MM.1S (cell line): ENCODE measurements around the gene SPINK8.
"Not testable (repeated sequence)": the region's sequence is repeated elsewhere in the genome, so short reads cannot be mapped to it uniquely, and the experiment has no call there.

Experiments
- DNase-seq: peaks from one replicate; pipeline ENCODE4 v3.0.0-alpha.2; 2015
- H2AFZ ChIP-seq: fragments of 300-600 bp; sonication (generic); 2 replicates; pipeline ENCODE4 v1.6.0; 2016; ENCODE audit warnings: antibody characterized with exemption, low read length
- H3F3A ChIP-seq: fragments of 300-600 bp; sonication (generic); 2 replicates; pipeline ENCODE4 v1.6.1; 2016; ENCODE audit warnings: mild to moderate bottlenecking, antibody characterized with exemption, low read length, moderate library complexity, mixed read lengths; ENCODE audit not compliant: insufficient read depth
- H3K27ac ChIP-seq: fragments of 300-600 bp; sonication (generic); 2 replicates; pipeline ENCODE4 v1.5.1; 2016; ENCODE audit warnings: mild to moderate bottlenecking, low read length
- H3K27me3 ChIP-seq: fragments of 300-600 bp; sonication (generic); replicated peaks from 2 replicates; pipeline ENCODE4 v1.6.0; 2016; ENCODE audit warnings: low read length; ENCODE audit not compliant: insufficient read depth
- H3K36me3 ChIP-seq: fragments of 300-600 bp; sonication (generic); replicated peaks from 2 replicates; pipeline ENCODE4 v1.6.1; 2016; ENCODE audit warnings: mild to moderate bottlenecking, low read length, mixed read lengths; ENCODE audit not compliant: insufficient read depth
- H3K4me1 ChIP-seq: fragments of 300-600 bp; sonication (generic); 2 replicates; pipeline ENCODE4 v1.6.1; 2016; ENCODE audit warnings: low read length, mixed read lengths
- H3K4me2 ChIP-seq: fragments of 300-600 bp; sonication (generic); 2 replicates; pipeline ENCODE4 v1.6.0; 2016; ENCODE audit warnings: low read depth, low read length
- H3K4me3 ChIP-seq: fragments of 300-600 bp; sonication (generic); 2 replicates; pipeline ENCODE4 v1.5.1; 2016; ENCODE audit warnings: low read length, mixed read lengths
- H3K79me2 ChIP-seq: fragments of 300-600 bp; sonication (generic); 2 replicates; pipeline ENCODE4 v1.6.1; 2016; ENCODE audit warnings: mixed run types, low read length, mixed read lengths
- H3K9ac ChIP-seq: fragments of 300-600 bp; sonication (generic); 2 replicates; pipeline ENCODE4 v1.6.1; 2016; ENCODE audit warnings: low read length, mixed read lengths
- H3K9me2 ChIP-seq: fragments of 300-600 bp; sonication (generic); replicated peaks from 2 replicates; pipeline ENCODE4 v1.6.1; 2016; ENCODE audit warnings: mild to moderate bottlenecking, low read length, mixed read lengths; ENCODE audit not compliant: insufficient read depth
- H3K9me3 ChIP-seq: fragments of 300-600 bp; sonication (generic); replicated peaks from 2 replicates; pipeline ENCODE4 v1.6.1; 2016; ENCODE audit warnings: mild to moderate bottlenecking, low read length, mixed read lengths; ENCODE audit not compliant: insufficient read depth
- H4K20me1 ChIP-seq: fragments of 300-600 bp; sonication (generic); 2 replicates; pipeline ENCODE4 v1.6.1; 2016; ENCODE audit warnings: mild to moderate bottlenecking, low read length, moderate library complexity, mixed read lengths; ENCODE audit not compliant: insufficient read depth
- CTCF ChIP-seq: fragments of 300-600 bp; sonication (generic); IDR thresholded peaks from 2 replicates; pipeline ENCODE4 v1.5.1; 2016; ENCODE audit warnings: antibody characterized with exemption, low read length, mixed read lengths
- EZH2 ChIP-seq: fragments of 300-600 bp; sonication (generic); optimal IDR thresholded peaks from 2 replicates; pipeline ENCODE3; 2017; ENCODE audit warnings: low read depth, mild to moderate bottlenecking, antibody characterized with exemption, low read length, mixed read lengths
- EZH2phosphoT487 ChIP-seq: fragments of 300-600 bp; sonication (generic); IDR thresholded peaks from 2 replicates; pipeline ENCODE4 v1.6.1; 2018; ENCODE audit warnings: antibody characterized with exemption, low read length

Gene SPINK8

GRCh38 chr3:48338635-48339034 is 5.2 kb upstream of the SPINK8 start:
- no peak for DNase-seq
- Histone ChIP-seq H3K9ac (no peak overlapping the region), H2AFZ (no peak overlapping the region), H3F3A (no peaks in the 10 kb centered on the region), H3K27me3 (no peaks in the 10 kb centered on the region), H4K20me1 (no peaks in the 10 kb centered on the region), H3K9me2 (no peaks in the 10 kb centered on the region), H3K79me2 (no peaks in the 10 kb centered on the region), H3K4me2 (no peak overlapping the region), H3K36me3 (no peaks in the 10 kb centered on the region), H3K4me1 (no peaks in the 10 kb centered on the region), H3K27ac (no peak overlapping the region), H3K4me3 (no peak overlapping the region), H3K9me3 (no peaks in the 10 kb centered on the region)
- TF ChIP-seq EZH2phosphoT487 = no peak

GRCh38 chr3:48337536-48337935 is 4.1 kb upstream of the SPINK8 start:
- H3K36me3 ChIP-seq, H3K9ac ChIP-seq, DNase-seq, H3K79me2 ChIP-seq, H3K4me2 ChIP-seq, H4K20me1 ChIP-seq, H3K4me3 ChIP-seq, H3F3A ChIP-seq, H3K27ac ChIP-seq, H2AFZ ChIP-seq, H3K4me1 ChIP-seq, H3K27me3 ChIP-seq, H3K9me3 ChIP-seq, H3K9me2 ChIP-seq: not testable (repeated sequence)

- not testable (repeated sequence) for H2AFZ ChIP-seq, H3K4me1 ChIP-seq, H3K9me3 ChIP-seq, H3K9ac ChIP-seq, H3F3A ChIP-seq, H3K79me2 ChIP-seq, H3K4me2 ChIP-seq, H3K9me2 ChIP-seq, H3K4me3 ChIP-seq, H3K36me3 ChIP-seq, H4K20me1 ChIP-seq, DNase-seq, H3K27ac ChIP-seq, H3K27me3 ChIP-seq
These were observed 1.8 kb upstream of the SPINK8 start for GRCh38 chr3:48335286-48335685.

- H4K20me1 ChIP-seq = no peaks in the 10 kb centered on the region
- no peaks in the 10 kb centered on the region for H3K9me2 ChIP-seq
- TF ChIP-seq CTCF (no peak), EZH2 (no peak), EZH2phosphoT487 (no peak)
- no peak overlapping the region for H3K9ac ChIP-seq
- H3K36me3 ChIP-seq = no peaks in the 10 kb centered on the region
- H3K79me2 ChIP-seq = no peaks in the 10 kb centered on the region
- DNase-seq = no peak
- no peak overlapping the region for H3K4me3 ChIP-seq
- H3K27ac ChIP-seq = no peak overlapping the region
- H3K4me2 ChIP-seq = no peak overlapping the region
- no peaks in the 10 kb centered on the region for H3K9me3 ChIP-seq
- H2AFZ ChIP-seq = no peak overlapping the region
- no peaks in the 10 kb centered on the region for H3K4me1 ChIP-seq
- no peaks in the 10 kb centered on the region for H3F3A ChIP-seq
- no peaks in the 10 kb centered on the region for H3K27me3 ChIP-seq
These were observed 1.1 kb upstream of the SPINK8 start for GRCh38 chr3:48334605-48335004.

- H4K20me1 ChIP-seq, H3F3A ChIP-seq, DNase-seq, H3K4me3 ChIP-seq, H3K27me3 ChIP-seq, H3K4me1 ChIP-seq, H2AFZ ChIP-seq, H3K9me3 ChIP-seq, H3K79me2 ChIP-seq, H3K36me3 ChIP-seq, H3K9me2 ChIP-seq, H3K27ac ChIP-seq, H3K9ac ChIP-seq, H3K4me2 ChIP-seq: not testable (repeated sequence)
These were observed 1.6 kb downstream of the SPINK8 start for GRCh38 chr3:48331706-48332435.
